ENCODE results near the gene KLHL3.

The KLHL3 gene

GRCh38 chr5:137596941-137597340 lies 138.9 kb downstream of the KLHL3 start:
- peaks cover 11% of the 10 kb centered on the region for H3K27me3 ChIP-seq (ENCODE audit: insufficient read depth, low read length)
- 97% methylated on average over 3 of the region's 3 CpGs for WGBS

GRCh38 chr5:137595396-137596079 lies 140.4 kb downstream of the KLHL3 start:
- 82% methylated on average over 4 of the region's 4 CpGs for WGBS
- Histone ChIP-seq H3K36me3 (ENCODE audit: insufficient read depth, low read length) (no peaks in the 10 kb centered on the region), H3K9ac (ENCODE audit: low read depth, low read length) (no peak overlapping the region), H3K4me3 (ENCODE audit: low read length) (no peak overlapping the region), H3K27ac (ENCODE audit: low read depth, low read length) (no peak overlapping the region), H3K27me3 (ENCODE audit: insufficient read depth, low read length) (peaks cover 11% of the 10 kb centered on the region), H3K9me3 (ENCODE audit: insufficient read depth, low read depth, low read length) (0 out of 2 replicates have a peak, but pooled peaks cover 3% of the 10 kb centered on the region), H3K4me1 (ENCODE audit: insufficient read depth, low read length) (no peaks in the 10 kb centered on the region)

More at GRCh38 chr5:137596941-137597340, 138.9 kb downstream of the KLHL3 start:
- Histone ChIP-seq H3K9ac (ENCODE audit: low read depth, low read length) (no peak overlapping the region), H3K36me3 (ENCODE audit: insufficient read depth, low read length) (no peaks in the 10 kb centered on the region), H3K4me1 (ENCODE audit: insufficient read depth, low read length) (no peaks in the 10 kb centered on the region), H3K9me3 (ENCODE audit: insufficient read depth, low read depth, low read length) (0 out of 2 replicates have a peak, but pooled peaks cover 3% of the 10 kb centered on the region), H3K27ac (ENCODE audit: low read depth, low read length) (no peak overlapping the region), H3K4me3 (ENCODE audit: low read length) (no peak overlapping the region)

GRCh38 chr5:137594717-137595116 lies 141.2 kb downstream of the KLHL3 start:
- Histone ChIP-seq H3K27me3 (ENCODE audit: insufficient read depth, low read length) (peaks cover 11% of the 10 kb centered on the region), H3K36me3 (ENCODE audit: insufficient read depth, low read length) (no peaks in the 10 kb centered on the region), H3K9ac (ENCODE audit: low read depth, low read length) (no peak overlapping the region)

GRCh38 chr5:137592317-137592716 lies 143.6 kb downstream of the KLHL3 start:
- Histone ChIP-seq H3K9ac (ENCODE audit: low read depth, low read length) (no peak overlapping the region), H3K27me3 (ENCODE audit: insufficient read depth, low read length) (peaks cover 9% of the 10 kb centered on the region), H3K9me3 (ENCODE audit: insufficient read depth, low read depth, low read length) (0 out of 2 replicates have a peak, but pooled peaks cover 3% of the 10 kb centered on the region), H3K36me3 (ENCODE audit: insufficient read depth, low read length) (no peaks in the 10 kb centered on the region), H3K27ac (ENCODE audit: low read depth, low read length) (no peak overlapping the region), H3K4me3 (ENCODE audit: low read length) (no peak overlapping the region), H3K4me1 (ENCODE audit: insufficient read depth, low read length) (no peaks in the 10 kb centered on the region)
- 100% methylated on average over 1 of the region's 3 CpGs for whole genome bisulfite sequencing

More at GRCh38 chr5:137594717-137595116, 141.2 kb downstream of the KLHL3 start:
- Histone ChIP-seq H3K9me3 (ENCODE audit: insufficient read depth, low read depth, low read length) (0 out of 2 replicates have a peak, but pooled peaks cover 3% of the 10 kb centered on the region), H3K27ac (ENCODE audit: low read depth, low read length) (no peak overlapping the region), H3K4me3 (ENCODE audit: low read length) (no peak overlapping the region), H3K4me1 (ENCODE audit: insufficient read depth, low read length) (no peaks in the 10 kb centered on the region)
- 53% methylated on average over 2 of the region's 2 CpGs for WGBS

GRCh38 chr5:137589185-137589584 lies 146.7 kb downstream of the KLHL3 start:
- no peaks in the 10 kb centered on the region for H3K27me3 ChIP-seq (ENCODE audit: insufficient read depth, low read length)
- WGBS: 92% methylated on average over 3 of the region's 3 CpGs
- H3K36me3 ChIP-seq (ENCODE audit: insufficient read depth, low read length): no peaks in the 10 kb centered on the region
- H3K4me3 ChIP-seq (ENCODE audit: low read length): no peak overlapping the region
- H3K4me1 ChIP-seq (ENCODE audit: insufficient read depth, low read length): no peaks in the 10 kb centered on the region
- H3K27ac ChIP-seq (ENCODE audit: low read depth, low read length): no peak overlapping the region
- H3K9me3 ChIP-seq (ENCODE audit: insufficient read depth, low read depth, low read length): peaks cover 14% of the 10 kb centered on the region; the same call in 1 of the 2 replicates
- H3K9ac ChIP-seq (ENCODE audit: low read depth, low read length): no peak overlapping the region

- Histone ChIP-seq H3K9ac (ENCODE audit: low read depth, low read length) (no peak overlapping the region), H3K4me1 (ENCODE audit: insufficient read depth, low read length) (no peaks in the 10 kb centered on the region), H3K4me3 (ENCODE audit: low read length) (no peak overlapping the region), H3K27me3 (ENCODE audit: insufficient read depth, low read length) (no peaks in the 10 kb centered on the region), H3K9me3 (ENCODE audit: insufficient read depth, low read depth, low read length) (peaks cover 14% of the 10 kb centered on the region; the same call in 1 of the 2 replicates), H3K36me3 (ENCODE audit: insufficient read depth, low read length) (no peaks in the 10 kb centered on the region), H3K27ac (ENCODE audit: low read depth, low read length) (no peak overlapping the region)
- WGBS: 85% methylated on average over 4 of the region's 4 CpGs
These were observed 148.0 kb downstream of the KLHL3 start for GRCh38 chr5:137587919-137588318.

GRCh38 chr5:137584262-137584661 lies 151.6 kb downstream of the KLHL3 start:
- no peak overlapping the region for H3K9ac ChIP-seq (ENCODE audit: low read depth, low read length)
- no peaks in the 10 kb centered on the region for H3K36me3 ChIP-seq (ENCODE audit: insufficient read depth, low read length)
- WGBS: 89% methylated on average over 1 of the region's 1 CpG
- H3K27me3 ChIP-seq (ENCODE audit: insufficient read depth, low read length): no peaks in the 10 kb centered on the region
- H3K9me3 ChIP-seq (ENCODE audit: insufficient read depth, low read depth, low read length): peaks cover 11% of the 10 kb centered on the region; the same call in 1 of the 2 replicates
- H3K27ac ChIP-seq (ENCODE audit: low read depth, low read length): no peak overlapping the region
- no peak overlapping the region for H3K4me3 ChIP-seq (ENCODE audit: low read length)
- no peaks in the 10 kb centered on the region for H3K4me1 ChIP-seq (ENCODE audit: insufficient read depth, low read length)

- H3K4me1 ChIP-seq (ENCODE audit: insufficient read depth, low read length): no peaks in the 10 kb centered on the region
- H3K27ac ChIP-seq (ENCODE audit: low read depth, low read length): no peak overlapping the region
- no peaks in the 10 kb centered on the region for H3K36me3 ChIP-seq (ENCODE audit: insufficient read depth, low read length)
These were observed 152.8 kb downstream of the KLHL3 start for GRCh38 chr5:137583129-137583528.

GRCh38 chr5:137582218-137582617 lies 153.7 kb downstream of the KLHL3 start:
- H3K4me1 ChIP-seq (ENCODE audit: insufficient read depth, low read length): no peaks in the 10 kb centered on the region
- 98% methylated on average over 2 of the region's 4 CpGs for WGBS
- peaks cover 11% of the 10 kb centered on the region; the same call in 1 of the 2 replicates for H3K9me3 ChIP-seq (ENCODE audit: insufficient read depth, low read depth, low read length)
- no peak overlapping the region for H3K9ac ChIP-seq (ENCODE audit: low read depth, low read length)
- no peaks in the 10 kb centered on the region for H3K36me3 ChIP-seq (ENCODE audit: insufficient read depth, low read length)
- H3K27me3 ChIP-seq (ENCODE audit: insufficient read depth, low read length): no peaks in the 10 kb centered on the region
- H3K27ac ChIP-seq (ENCODE audit: low read depth, low read length): no peak overlapping the region
- no peak overlapping the region for H3K4me3 ChIP-seq (ENCODE audit: low read length)

More at GRCh38 chr5:137583129-137583528, 152.8 kb downstream of the KLHL3 start:
- H3K4me3 ChIP-seq (ENCODE audit: low read length): no peak overlapping the region
- H3K9me3 ChIP-seq (ENCODE audit: insufficient read depth, low read depth, low read length): peaks cover 11% of the 10 kb centered on the region; the same call in 1 of the 2 replicates
- WGBS: 91% methylated on average over 3 of the region's 3 CpGs
- H3K27me3 ChIP-seq (ENCODE audit: insufficient read depth, low read length): no peaks in the 10 kb centered on the region
- H3K9ac ChIP-seq (ENCODE audit: low read depth, low read length): no peak overlapping the region

GRCh38 chr5:137581776-137582175 lies 154.1 kb downstream of the KLHL3 start:
- Histone ChIP-seq H3K9ac (ENCODE audit: low read depth, low read length) (no peak overlapping the region), H3K9me3 (ENCODE audit: insufficient read depth, low read depth, low read length) (peaks cover 11% of the 10 kb centered on the region; the same call in 1 of the 2 replicates), H3K27me3 (ENCODE audit: insufficient read depth, low read length) (no peaks in the 10 kb centered on the region), H3K36me3 (ENCODE audit: insufficient read depth, low read length) (no peaks in the 10 kb centered on the region), H3K4me3 (ENCODE audit: low read length) (no peak overlapping the region), H3K4me1 (ENCODE audit: insufficient read depth, low read length) (no peaks in the 10 kb centered on the region), H3K27ac (ENCODE audit: low read depth, low read length) (no peak overlapping the region)
- 77% methylated on average over 6 of the region's 6 CpGs for WGBS

GRCh38 chr5:137580030-137580429 lies 155.9 kb downstream of the KLHL3 start:
- Histone ChIP-seq H3K4me3 (ENCODE audit: low read length) (no peak overlapping the region), H3K4me1 (ENCODE audit: insufficient read depth, low read length) (no peaks in the 10 kb centered on the region), H3K36me3 (ENCODE audit: insufficient read depth, low read length) (no peaks in the 10 kb centered on the region), H3K9me3 (ENCODE audit: insufficient read depth, low read depth, low read length) (no peaks in the 10 kb centered on the region), H3K27me3 (ENCODE audit: insufficient read depth, low read length) (no peaks in the 10 kb centered on the region), H3K27ac (ENCODE audit: low read depth, low read length) (no peak overlapping the region), H3K9ac (ENCODE audit: low read depth, low read length) (no peak overlapping the region)
- WGBS: 76% methylated on average over 3 of the region's 3 CpGs

Measured in HUES64 (cell line).